Tibial nerve (tissue), 4 donors: ENCODE measurements around the gene PAFAH1B1. TPM values are rescaled to one million over a fixed set of nuclear protein-coding genes. Genes with fewer than 3 reads are reported as not detected.

Experiments
- DNase-seq, 2 donors: peaks; one replicate each; pipeline ENCODE4 v3.0.0-alpha.2; 2019; ENCODE audit warnings: low spot score in 2 of 2
- H3K27ac ChIP-seq, 4 donors: fragments of 200-600 bp; sonication (generic) in 3 of 4; one replicate each; pipeline ENCODE4 v1.5.1; 2017 to 2019; ENCODE audit warnings: mild to moderate bottlenecking in 1 of 4
- H3K27me3 ChIP-seq, 2 donors: fragments of 200-600 bp; sonication (generic) in 1 of 2; one replicate each; pipeline versions ENCODE4 v1.5.1 to v1.6.0; 2017 to 2019
- H3K36me3 ChIP-seq, 3 donors: fragments of 200-600 bp; sonication (generic); one replicate each; pipeline ENCODE4 v1.5.1; 2018 to 2019
- H3K4me1 ChIP-seq, 4 donors: fragments of 200-600 bp; sonication (generic) in 3 of 4; one replicate each; pipeline ENCODE4 v1.5.1; 2017 to 2019
- H3K4me3 ChIP-seq, 4 donors: fragments of 200-600 bp; sonication (generic) in 3 of 4; one replicate each; pipeline ENCODE4 v1.5.1; 2017 to 2019; ENCODE audit warnings: mild to moderate bottlenecking in 1 of 4, moderate library complexity in 1 of 4
- H3K9me3 ChIP-seq, 4 donors: fragments of 200-600 bp; sonication (generic) in 3 of 4; one replicate each; pipeline ENCODE4 v1.5.1; 2017 to 2019
- CTCF ChIP-seq, 5 experiments: fragments of 200-600 bp in 3 of 5; fragments of 450-650 bp in 2 of 5; sonication (generic) in 3 of 5; IDR thresholded peaks; one replicate each; pipeline ENCODE4 v1.5.1; 2016 to 2019; ENCODE audit warnings: antibody characterized with exemption in 5 of 5, mild to moderate bottlenecking in 3 of 5, moderate library complexity in 2 of 5
- EP300 ChIP-seq, 2 donors: sonication (generic); formaldehyde crosslinking; IDR thresholded peaks; one replicate each; pipeline ENCODE4 v1.6.1; 2017; ENCODE audit warnings: antibody characterized with exemption in 2 of 2, mild to moderate bottlenecking in 1 of 2
- POLR2A ChIP-seq, 2 donors: fragments of 450-650 bp; IDR thresholded peaks; one replicate each; pipeline ENCODE4 v1.6.1; 2017; ENCODE audit warnings: antibody characterized with exemption in 2 of 2, mild to moderate bottlenecking in 2 of 2, moderate library complexity in 2 of 2
- WGBS, 2 donors: methylation state at CpG; one replicate each; pipeline ENCODE4 v1.1.5; 2018; 5-methylcytosine and 5-hydroxymethylcytosine counted together
- total RNA-seq, 4 donors: library from RNA; depleted of rRNA; stranded (reverse); fragments of >200 nt; gene quantifications; one replicate each; pipeline ENCODE4 v1.1.0, GENCODE V29; 2016

PAFAH1B1 gene
- total RNA-seq, 4 donors from 2014 or later = 105 to 185 (median 139) TPM

- Histone ChIP-seq H3K27me3 (peaks cover 0 to 19% of the 10 kb centered on the region in 2 donors), H3K36me3 (no peaks in the 10 kb centered on the region), H3K9me3 (peaks cover 0 to 3% (median 0%) of the 10 kb centered on the region in 4 donors), H3K4me1 (no peaks in the 10 kb centered on the region), H3K4me3 (no peak overlapping the region), H3K27ac (no peak overlapping the region)
- DNase-seq = no peak
- 14 to 25% methylated on average over 10 of the region's 10 CpGs for WGBS, 2 donors
- TF ChIP-seq POLR2A (IDR thresholded peaks at IDR 0.05) = no peak
- TF ChIP-seq EP300 (IDR thresholded peaks at IDR 0.05) = no peak
- no peak for TF ChIP-seq CTCF (IDR thresholded peaks at IDR 0.05)
Observed at GRCh38 chr17:2551493-2551892, 42.0 kb upstream of the PAFAH1B1 start.

GRCh38 chr17:2551928-2552327 lies 41.5 kb upstream of the PAFAH1B1 start:
- Histone ChIP-seq H3K9me3 (peaks cover 0 to 5% (median 0%) of the 10 kb centered on the region in 4 donors), H3K36me3 (no peaks in the 10 kb centered on the region), H3K4me3 (no peak overlapping the region), H3K4me1 (no peaks in the 10 kb centered on the region), H3K27ac (no peak overlapping the region), H3K27me3 (peaks cover 0 to 19% of the 10 kb centered on the region in 2 donors)
- TF ChIP-seq POLR2A (IDR thresholded peaks at IDR 0.05) (no peak), CTCF (IDR thresholded peaks at IDR 0.05) (no peak), EP300 (IDR thresholded peaks at IDR 0.05) (no peak)
- WGBS, 2 donors = 31 to 32% methylated on average over 9 of the region's 9 CpGs
- DNase-seq = no peak

- Histone ChIP-seq H3K4me3 (no peak overlapping the region), H3K9me3 (peaks cover 0 to 14% (median 0%) of the 10 kb centered on the region in 4 donors), H3K36me3 (no peaks in the 10 kb centered on the region), H3K4me1 (no peaks in the 10 kb centered on the region), H3K27me3 (no peaks in the 10 kb centered on the region), H3K27ac (no peak overlapping the region)
- 78 to 81% methylated on average over 5 of the region's 5 CpGs for WGBS, 2 donors
- TF ChIP-seq POLR2A (IDR thresholded peaks at IDR 0.05) (no peak), CTCF (IDR thresholded peaks at IDR 0.05) (no peak), EP300 (IDR thresholded peaks at IDR 0.05) (no peak)
- no peak for DNase-seq
Observed at GRCh38 chr17:2560658-2561057, 32.8 kb upstream of the PAFAH1B1 start.

GRCh38 chr17:2562162-2562858 lies 31.1 kb upstream of the PAFAH1B1 start:
- DNase-seq = no peak
- H3K27me3 ChIP-seq = no peaks in the 10 kb centered on the region
- H3K36me3 ChIP-seq = no peaks in the 10 kb centered on the region
- H3K9me3 ChIP-seq = peaks cover 0 to 9% (median 0%) of the 10 kb centered on the region in 4 donors
- 79 to 83% methylated on average over 8 of the region's 8 CpGs for WGBS, 2 donors
- H3K4me3 ChIP-seq = no peak overlapping the region
- no peak overlapping the region for H3K27ac ChIP-seq
- H3K4me1 ChIP-seq = no peaks in the 10 kb centered on the region
- TF ChIP-seq EP300 (IDR thresholded peaks at IDR 0.05) = no peak
- no peak for TF ChIP-seq POLR2A (IDR thresholded peaks at IDR 0.05)
- no peak for TF ChIP-seq CTCF (IDR thresholded peaks at IDR 0.05)

GRCh38 chr17:2563061-2563460 lies 30.4 kb upstream of the PAFAH1B1 start:
- Histone ChIP-seq H3K9me3 (peaks cover 0 to 9% (median 0%) of the 10 kb centered on the region in 4 donors), H3K4me1 (no peaks in the 10 kb centered on the region), H3K36me3 (no peaks in the 10 kb centered on the region), H3K27me3 (no peaks in the 10 kb centered on the region), H3K4me3 (no peak overlapping the region), H3K27ac (no peak overlapping the region)
- WGBS, 2 donors = 57 to 63% methylated on average over 7 of the region's 7 CpGs
- DNase-seq = no peak
- TF ChIP-seq CTCF (IDR thresholded peaks at IDR 0.05) = no peak
- TF ChIP-seq EP300 (IDR thresholded peaks at IDR 0.05) = no peak
